ENCODE results near the gene VAT1.
A peak's percentile ranks its signal among the peaks of the same experiment; 100 is the strongest.
"Not testable (repeated sequence)": the region's sequence is repeated elsewhere in the genome, so short reads cannot be mapped to it uniquely, and the experiment has no call there.

VAT1 gene

GRCh38 chr17:43003542-43004172, 18.5 kb downstream of the VAT1 start:
- no peak for DNase-seq

GRCh38 chr17:43000894-43001293, 21.3 kb downstream of the VAT1 start:
- not testable (repeated sequence) for DNase-seq

GRCh38 chr17:42999003-42999525, 23.1 kb downstream of the VAT1 start:
- no peak for DNase-seq

- peak; percentile 98 for DNase-seq
Observed at GRCh38 chr17:42997984-42998938, 23.9 kb downstream of the VAT1 start, which contains the start of gene RPL27. Gene RPL27 (plus strand): TSS chr17:42998419. CDS start chr17:42998751, 332 bp downstream.

GRCh38 chr17:42997390-42997983, 24.7 kb downstream of the VAT1 start:
- no peak for DNase-seq

GRCh38 chr17:42993913-42994312, 28.3 kb downstream of the VAT1 start:
- DNase-seq, result not testable (repeated sequence)

- DNase-seq, result no peak
Observed at GRCh38 chr17:42992872-42993271, 29.3 kb downstream of the VAT1 start.

GRCh38 chr17:42991471-42991870, 30.7 kb downstream of the VAT1 start:
- DNase-seq, result no peak

- DNase-seq, result no peak
Observed at GRCh38 chr17:42989726-42990652, 32.2 kb downstream of the VAT1 start.

- no peak for DNase-seq
Observed at GRCh38 chr17:42989141-42989540, 33.0 kb downstream of the VAT1 start.

GRCh38 chr17:42985225-42985624, 37.0 kb downstream of the VAT1 start:
- DNase-seq, result no peak

GRCh38 chr17:42982266-42982665, 39.9 kb downstream of the VAT1 start:
- DNase-seq, result no peak

- DNase-seq, result peak; percentile 79
Observed at GRCh38 chr17:42980766-42981397, 41.3 kb downstream of the VAT1 start.

GRCh38 chr17:42980274-42980765, 41.9 kb downstream of the VAT1 start, which contains the start of gene RUNDC1:
Gene RUNDC1 (plus strand): TSS chr17:42980565. CDS start chr17:42980577, 12 bp downstream.
- DNase-seq, result peak; percentile 91

- peak; percentile 39 for DNase-seq
Observed at GRCh38 chr17:42979511-42980273, 42.5 kb downstream of the VAT1 start, which contains the start of gene PTGES3L. Gene PTGES3L (minus strand): TSS chr17:42980080. CDS start chr17:42980053, 27 bp downstream.

GRCh38 chr17:42975701-42976100, 46.5 kb downstream of the VAT1 start:
- DNase-seq, result not testable (repeated sequence)

GRCh38 chr17:42975265-42975664, 46.9 kb downstream of the VAT1 start:
- no peak for DNase-seq

- not testable (repeated sequence) for DNase-seq
Observed at GRCh38 chr17:42973323-42973722, 48.9 kb downstream of the VAT1 start.

GRCh38 chr17:42971589-42971988, 50.6 kb downstream of the VAT1 start:
- DNase-seq, result no peak

GRCh38 chr17:42969001-42969581, 53.1 kb downstream of the VAT1 start:
- no peak for DNase-seq

All from stimulated activated CD4-positive, alpha-beta T cell treated with anti-CD3 and anti-CD28 coated beads, Interleukin-1b, Interleukin-23, amount 100 ng/mL, for 48 hours (primary cell).